Effector memory CD8-positive, alpha-beta T cell (primary cell): ENCODE results near the gene CIDEC.
A peak's percentile ranks its signal among the peaks of the same experiment; 100 is the strongest.
"Not testable (repeated sequence)": the region's sequence is repeated elsewhere in the genome, so short reads cannot be mapped to it uniquely, and the experiment has no call there.

Experiments
- ATAC-seq: fragments of 150-1000 bp; cut with Tn5 transposase; replicated peaks from 2 replicates; pipeline ENCODE4 v1.10.0; 2021; ENCODE audit warnings: mild to moderate bottlenecking, moderate library complexity
- DNase-seq, 3 experiments: peaks; one replicate each; pipeline ENCODE4 v3.0.0; 2021
- H3K27ac Mint-ChIP-seq, 2 donors: one replicate each; pipeline ENCODE4 v1.8.0; 2022; ENCODE audit warnings: mild to moderate bottlenecking in 2 of 2, mixed read lengths in 2 of 2, moderate library complexity in 2 of 2
- H3K27me3 Mint-ChIP-seq, 2 donors: one replicate each; pipeline ENCODE4 v1.8.0; 2022; ENCODE audit warnings: mixed read lengths in 2 of 2
- H3K36me3 Mint-ChIP-seq: one replicate; pipeline ENCODE4 v1.8.0; 2022; ENCODE audit warnings: mild to moderate bottlenecking, moderate library complexity, mixed read lengths; ENCODE audit not compliant: insufficient read depth
- H3K4me1 Mint-ChIP-seq, 2 donors: one replicate each; pipeline ENCODE4 v1.8.0; 2022; ENCODE audit warnings: low read depth in 2 of 2, mixed read lengths in 2 of 2
- H3K4me3 Mint-ChIP-seq, 2 donors: one replicate each; pipeline ENCODE4 v1.8.0; 2022; ENCODE audit warnings: mild to moderate bottlenecking in 2 of 2, mixed read lengths in 2 of 2, moderate library complexity in 2 of 2
- H3K9me3 Mint-ChIP-seq, 2 donors: one replicate each; pipeline ENCODE4 v1.8.0; 2022; ENCODE audit warnings: mixed read lengths in 2 of 2

The CIDEC gene

DNA sequence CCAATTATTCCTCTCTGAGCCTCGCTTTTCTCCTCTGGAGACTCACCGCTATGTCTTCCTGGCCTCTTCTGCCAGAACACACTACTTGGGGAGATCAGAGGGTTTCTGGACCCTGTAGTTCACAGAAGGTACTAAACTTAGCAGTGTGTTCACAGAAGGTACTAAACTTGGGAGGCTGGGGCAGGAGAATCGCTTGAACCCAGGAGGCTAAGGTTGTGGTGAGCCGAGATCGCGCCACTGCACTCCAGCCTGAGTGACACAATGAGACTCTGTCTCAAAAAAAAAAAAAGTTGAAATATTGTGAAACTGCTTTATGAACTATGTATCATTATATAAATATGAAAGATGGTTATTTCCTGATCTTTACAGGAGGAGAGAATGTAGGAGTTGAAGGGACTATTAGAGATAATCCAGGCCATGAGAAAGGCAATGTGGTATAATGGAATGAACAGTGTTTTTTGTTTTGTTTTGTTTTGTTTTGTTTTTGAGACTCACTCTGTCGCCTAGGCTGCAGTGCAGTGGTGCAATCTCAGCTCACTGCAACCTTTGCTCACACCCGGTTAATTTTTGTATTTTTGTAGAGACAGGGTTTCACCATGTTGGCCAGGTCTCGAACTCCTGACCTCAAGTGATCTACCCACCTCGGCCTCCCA lies 16.8 kb upstream of the CIDEC start:
- H3K4me3 Mint-ChIP-seq, ATAC-seq, DNase-seq, H3K36me3 Mint-ChIP-seq, H3K27me3 Mint-ChIP-seq, H3K9me3 Mint-ChIP-seq: not testable (repeated sequence)
- Mint-ChIP-seq H3K27ac (peak overlapping the region; percentile 5 to 57), H3K4me1 (peaks cover 32 to 39% of the 10 kb centered on the region in 2 donors)

DNA sequence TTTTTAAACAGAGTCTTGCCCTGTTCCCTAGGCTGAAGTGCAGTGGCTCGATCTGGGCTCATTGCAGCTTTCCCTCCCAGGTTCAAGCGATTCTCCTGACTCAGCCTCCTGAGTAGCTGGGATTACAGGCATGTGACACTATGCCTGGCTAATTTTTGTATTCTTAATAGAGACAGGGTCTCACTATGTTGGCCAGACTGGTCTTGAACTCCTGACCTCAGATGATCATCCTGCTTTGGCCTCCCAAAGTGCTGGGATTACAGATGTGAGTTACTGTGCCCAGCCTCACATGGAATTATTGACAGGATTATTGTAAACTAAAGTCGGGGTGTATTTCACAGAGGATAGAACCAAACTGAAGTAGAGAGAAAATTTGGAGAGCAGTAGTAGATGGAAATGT lies 15.7 kb upstream of the CIDEC start:
- H3K27ac Mint-ChIP-seq, H3K9me3 Mint-ChIP-seq, ATAC-seq, DNase-seq, H3K4me3 Mint-ChIP-seq, H3K27me3 Mint-ChIP-seq: not testable (repeated sequence)
- Mint-ChIP-seq H3K36me3 (peaks cover 16% of the 10 kb centered on the region), H3K4me1 (peaks cover 33 to 42% of the 10 kb centered on the region in 2 donors)

DNA sequence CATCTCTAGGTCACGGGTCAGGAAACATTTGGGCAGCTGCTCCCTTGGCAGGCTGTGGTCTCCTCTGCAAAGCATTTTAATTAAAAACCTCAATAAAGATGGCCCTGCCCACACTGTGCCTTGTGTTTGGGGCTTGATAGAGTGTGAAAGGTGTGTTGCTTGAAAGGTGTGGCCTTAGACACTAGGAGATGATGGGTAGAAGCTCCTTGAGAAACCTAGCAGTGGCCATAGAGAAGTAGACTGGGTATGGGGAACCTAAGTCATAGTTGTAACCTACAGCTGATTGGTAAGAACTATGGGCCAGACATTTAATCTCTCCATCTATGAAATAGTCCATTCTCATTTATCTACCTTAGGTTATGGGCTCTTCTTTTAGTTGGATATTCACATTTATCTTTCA lies 13.7 kb upstream of the CIDEC start:
- Mint-ChIP-seq H3K27me3 (no peaks in the 10 kb centered on the region), H3K9me3 (no peaks in the 10 kb centered on the region), H3K27ac (peak overlapping the region in 1 of 2 donors; percentile 66), H3K36me3 (peaks cover 28% of the 10 kb centered on the region), H3K4me1 (peaks cover 33 to 42% of the 10 kb centered on the region in 2 donors), H3K4me3 (no peak overlapping the region)
- DNase-seq (no peak), ATAC-seq (no peak)

DNA sequence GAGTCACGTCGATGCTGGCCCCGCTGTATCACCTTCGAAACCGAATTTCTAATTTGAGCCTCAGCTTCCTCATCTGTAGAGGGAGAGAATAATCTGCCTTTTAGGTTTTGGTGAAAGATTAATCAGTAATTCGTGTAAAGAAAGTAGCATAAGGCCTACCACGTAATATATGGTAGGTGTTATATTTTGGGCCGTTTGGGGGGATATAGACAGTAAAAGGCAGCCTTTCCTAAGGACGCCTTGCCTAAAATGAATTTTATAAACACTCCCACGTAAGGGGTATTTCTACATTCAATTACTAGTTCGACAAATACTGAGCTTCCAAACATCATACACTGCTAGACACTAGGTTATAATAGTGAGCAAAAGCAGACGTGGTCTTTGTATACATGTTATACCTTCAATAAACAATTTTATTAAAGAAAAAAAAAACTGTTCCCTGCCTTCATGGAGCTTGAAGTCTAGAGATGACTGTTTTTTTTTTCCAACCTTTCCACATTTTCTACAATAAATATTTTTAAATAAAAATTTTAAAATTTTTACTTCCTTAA lies 11.1 kb upstream of the CIDEC start:
- peaks cover 28 to 33% of the 10 kb centered on the region in 2 donors for H3K4me1 Mint-ChIP-seq
- H3K27ac Mint-ChIP-seq, result peak overlapping the region; percentile 99
- ATAC-seq (no peak), DNase-seq (no peak)
- no peaks in the 10 kb centered on the region for H3K27me3 Mint-ChIP-seq
- peaks cover 28% of the 10 kb centered on the region for H3K36me3 Mint-ChIP-seq
- H3K9me3 Mint-ChIP-seq, result no peaks in the 10 kb centered on the region
- H3K4me3 Mint-ChIP-seq, result peak overlapping the region; percentile 97 to 99

DNA sequence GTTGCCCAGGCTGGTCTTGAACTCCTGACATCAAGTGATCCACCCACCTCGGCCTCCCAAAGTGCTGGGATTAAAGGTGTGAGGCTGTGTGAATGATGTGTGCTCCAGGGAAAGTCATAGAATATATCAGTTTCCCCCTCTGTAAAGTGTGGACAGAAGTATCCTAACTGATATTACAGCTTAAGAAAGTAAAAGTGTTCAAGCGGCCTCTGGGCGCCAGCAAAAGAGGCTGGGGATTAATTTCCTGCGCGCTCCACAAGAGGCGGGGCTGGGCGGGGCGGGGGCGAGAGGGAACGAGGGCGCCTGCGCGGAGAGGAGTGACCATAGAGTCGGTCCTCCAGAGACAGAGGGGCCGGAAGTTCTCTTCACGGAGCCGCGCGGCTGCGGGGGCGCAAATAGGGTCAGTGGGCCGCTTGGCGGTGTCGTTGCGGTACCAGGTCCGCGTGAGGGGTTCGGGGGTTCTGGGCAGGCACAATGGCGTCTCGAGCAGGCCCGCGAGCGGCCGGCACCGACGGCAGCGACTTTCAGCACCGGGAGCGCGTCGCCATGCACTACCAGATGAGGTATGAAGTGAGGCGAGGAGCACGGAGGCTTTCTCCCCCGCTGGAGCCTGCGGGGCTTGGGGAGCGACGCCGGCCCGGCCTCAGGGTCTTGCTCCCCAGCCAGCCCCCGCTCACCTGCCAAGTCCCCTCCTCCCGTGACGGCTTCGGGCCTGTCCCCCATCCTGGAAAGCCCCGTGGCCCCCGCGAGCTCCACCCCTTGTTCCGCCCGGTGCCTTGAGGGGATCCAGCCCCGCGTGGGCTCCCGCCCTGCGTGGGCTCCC lies 10.4 kb upstream of the CIDEC start, which contains the start of gene JAGN1:
JAGN1 (plus strand) TSS at position 362 of the 823 bp plus-strand sequence; CDS start at position 475, 113 bp downstream.
- peaks cover 28% of the 10 kb centered on the region for H3K36me3 Mint-ChIP-seq
- no peaks in the 10 kb centered on the region for H3K9me3 Mint-ChIP-seq
- peak within 1 kb of the TSS; percentile 97 to 99 for H3K4me3 Mint-ChIP-seq
- H3K4me1 Mint-ChIP-seq, result peaks cover 24 to 33% of the 10 kb centered on the region in 2 donors
- peak; percentile 92 for ATAC-seq
- DNase-seq, result peak; percentile 87 to 89 (median 88)
- H3K27ac Mint-ChIP-seq, result peak within 1 kb of the TSS; percentile 99
- H3K27me3 Mint-ChIP-seq, result no peaks in the 10 kb centered on the region

DNA sequence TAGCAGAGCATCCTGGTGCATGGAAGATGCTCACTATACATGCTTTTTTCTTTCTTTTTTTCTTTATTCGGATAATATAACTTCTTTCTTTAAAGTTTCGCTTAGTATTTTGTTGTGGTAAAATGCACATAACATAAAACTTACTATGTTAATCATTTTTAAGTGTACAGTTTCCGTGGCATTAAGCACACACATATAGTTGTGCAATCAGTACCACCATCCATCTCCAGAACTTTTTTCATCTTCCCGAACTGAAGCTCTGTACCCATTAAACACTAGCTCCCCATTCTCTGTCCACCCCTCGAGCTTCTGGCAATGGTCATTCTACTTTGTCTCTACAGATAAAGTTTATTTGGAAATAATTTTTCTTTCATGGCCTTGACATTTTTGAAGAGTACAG lies 9.4 kb upstream of the CIDEC start:
- Mint-ChIP-seq H3K36me3 (peaks cover 24% of the 10 kb centered on the region), H3K4me3 (peak overlapping the region in 1 of 2 donors; percentile 99), H3K27ac (peak overlapping the region; percentile 99), H3K9me3 (no peaks in the 10 kb centered on the region), H3K4me1 (peaks cover 19 to 27% of the 10 kb centered on the region in 2 donors), H3K27me3 (peaks cover 3% of the 10 kb centered on the region in 2 donors)
- DNase-seq (no peak), ATAC-seq (no peak)

DNA sequence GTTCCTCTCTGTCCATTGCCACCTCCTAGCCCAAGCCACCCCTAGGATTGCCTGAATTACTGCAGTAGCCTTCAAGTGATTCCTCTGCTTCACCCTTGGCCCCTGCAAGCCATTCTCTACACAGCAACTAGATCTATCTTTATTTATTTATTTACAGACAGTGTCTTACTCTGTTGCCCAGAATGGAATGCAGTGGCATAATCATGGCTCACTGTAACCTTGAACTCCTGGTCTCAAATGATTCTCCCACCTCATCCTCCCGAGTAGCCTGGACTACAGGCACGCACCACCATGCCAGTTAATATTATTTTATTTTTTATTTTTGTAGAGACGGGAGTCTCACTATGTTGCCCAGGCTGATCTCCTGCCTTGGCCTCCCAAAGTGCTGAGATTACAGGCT lies 8.5 kb upstream of the CIDEC start:
- H3K27ac Mint-ChIP-seq, result peak overlapping the region; percentile 99
- H3K4me3 Mint-ChIP-seq, result no peak overlapping the region
- H3K27me3 Mint-ChIP-seq, result peaks cover 7 to 9% of the 10 kb centered on the region in 2 donors
- H3K36me3 Mint-ChIP-seq, result peaks cover 24% of the 10 kb centered on the region
- H3K9me3 Mint-ChIP-seq, result no peaks in the 10 kb centered on the region
- H3K4me1 Mint-ChIP-seq, result peaks cover 16 to 20% of the 10 kb centered on the region in 2 donors
- no peak for ATAC-seq
- DNase-seq, result no peak

DNA sequence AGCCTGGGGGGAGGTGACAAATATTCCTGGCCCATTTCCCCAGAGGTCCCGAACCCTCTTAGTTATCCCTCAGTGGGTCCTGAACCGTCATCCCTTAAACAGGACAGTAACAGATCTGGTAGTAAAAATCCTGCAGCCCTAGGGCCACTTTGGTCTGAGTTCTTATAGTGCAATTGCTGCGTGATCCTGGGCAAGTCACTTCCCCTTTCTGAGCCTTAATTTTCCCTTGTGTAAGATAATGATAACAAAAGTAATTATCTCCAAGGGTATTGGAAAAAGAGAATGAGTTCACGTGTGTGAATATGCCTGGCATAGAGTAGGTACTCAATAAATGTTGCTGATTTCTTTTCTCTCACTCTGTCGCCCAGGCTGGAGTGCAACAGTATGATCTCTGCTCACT lies 7.4 kb upstream of the CIDEC start:
- H3K4me3 Mint-ChIP-seq, result no peak overlapping the region
- no peaks in the 10 kb centered on the region for H3K9me3 Mint-ChIP-seq
- H3K4me1 Mint-ChIP-seq, result peaks cover 9 to 12% of the 10 kb centered on the region in 2 donors
- no peak overlapping the region for H3K27ac Mint-ChIP-seq
- peaks cover 7 to 9% of the 10 kb centered on the region in 2 donors for H3K27me3 Mint-ChIP-seq
- H3K36me3 Mint-ChIP-seq, result peaks cover 22% of the 10 kb centered on the region
- DNase-seq (no peak), ATAC-seq (no peak)

DNA sequence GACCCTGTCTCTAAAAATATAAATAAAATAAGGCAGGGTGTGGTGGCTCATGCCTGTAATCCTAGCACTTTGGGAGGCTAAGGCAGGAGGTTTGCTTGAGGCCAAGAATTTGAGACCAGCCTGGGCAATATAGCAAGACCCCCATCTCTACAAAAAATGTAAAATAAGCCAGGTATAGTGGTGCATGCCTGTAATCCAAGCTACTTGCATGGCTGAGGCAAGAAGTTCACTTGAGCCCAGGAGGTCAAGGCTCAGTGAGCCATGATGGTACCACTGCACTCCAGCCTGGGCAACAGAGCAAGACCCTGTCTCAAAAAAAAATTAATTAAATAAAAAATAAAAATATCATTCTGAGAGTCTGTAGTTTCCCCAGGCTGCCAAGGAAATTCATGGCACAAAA lies 6.3 kb upstream of the CIDEC start:
- peaks cover 7 to 9% of the 10 kb centered on the region in 2 donors for H3K27me3 Mint-ChIP-seq
- H3K9me3 Mint-ChIP-seq, result no peaks in the 10 kb centered on the region
- peaks cover 22% of the 10 kb centered on the region for H3K36me3 Mint-ChIP-seq
- no peak for DNase-seq
- peaks cover 4% of the 10 kb centered on the region in 2 donors for H3K4me1 Mint-ChIP-seq
- no peak overlapping the region for H3K4me3 Mint-ChIP-seq
- H3K27ac Mint-ChIP-seq, result no peak overlapping the region
- no peak for ATAC-seq

DNA sequence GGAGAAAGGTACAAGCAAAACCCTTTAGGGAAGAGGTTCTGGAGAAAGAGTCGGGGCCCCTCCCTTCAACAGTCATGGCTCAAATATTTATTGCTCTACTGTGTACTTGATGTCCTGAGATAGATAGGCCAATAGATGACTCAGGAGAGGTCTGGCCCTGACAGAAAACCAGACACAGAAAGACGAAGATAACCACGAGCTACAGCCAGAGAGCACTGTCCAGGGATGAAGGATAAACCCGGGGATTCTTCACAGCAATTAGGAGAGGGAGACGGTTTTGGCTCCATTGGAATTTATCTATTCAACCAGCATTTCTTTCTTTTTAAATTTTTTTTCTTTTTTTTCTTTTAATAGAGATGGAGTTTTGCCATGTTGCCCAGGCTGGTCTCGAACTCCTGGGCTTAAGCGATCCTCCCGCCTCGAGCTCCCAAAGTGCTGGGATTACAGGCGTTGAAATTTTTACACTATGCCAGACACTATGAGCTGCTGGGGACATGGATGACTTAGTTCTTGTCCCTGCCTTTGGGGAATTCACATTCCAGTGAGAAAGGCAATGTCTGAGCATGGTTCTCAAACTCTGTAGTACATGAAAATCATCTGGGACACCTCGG lies 4.6 kb upstream of the CIDEC start:
- H3K4me1 Mint-ChIP-seq, result no peaks in the 10 kb centered on the region
- H3K4me3 Mint-ChIP-seq, result no peak overlapping the region
- DNase-seq, result no peak
- peaks cover 10% of the 10 kb centered on the region for H3K36me3 Mint-ChIP-seq
- H3K9me3 Mint-ChIP-seq, result no peaks in the 10 kb centered on the region
- no peak overlapping the region for H3K27ac Mint-ChIP-seq
- no peak for ATAC-seq
- H3K27me3 Mint-ChIP-seq, result peaks cover 7 to 14% of the 10 kb centered on the region in 2 donors

DNA sequence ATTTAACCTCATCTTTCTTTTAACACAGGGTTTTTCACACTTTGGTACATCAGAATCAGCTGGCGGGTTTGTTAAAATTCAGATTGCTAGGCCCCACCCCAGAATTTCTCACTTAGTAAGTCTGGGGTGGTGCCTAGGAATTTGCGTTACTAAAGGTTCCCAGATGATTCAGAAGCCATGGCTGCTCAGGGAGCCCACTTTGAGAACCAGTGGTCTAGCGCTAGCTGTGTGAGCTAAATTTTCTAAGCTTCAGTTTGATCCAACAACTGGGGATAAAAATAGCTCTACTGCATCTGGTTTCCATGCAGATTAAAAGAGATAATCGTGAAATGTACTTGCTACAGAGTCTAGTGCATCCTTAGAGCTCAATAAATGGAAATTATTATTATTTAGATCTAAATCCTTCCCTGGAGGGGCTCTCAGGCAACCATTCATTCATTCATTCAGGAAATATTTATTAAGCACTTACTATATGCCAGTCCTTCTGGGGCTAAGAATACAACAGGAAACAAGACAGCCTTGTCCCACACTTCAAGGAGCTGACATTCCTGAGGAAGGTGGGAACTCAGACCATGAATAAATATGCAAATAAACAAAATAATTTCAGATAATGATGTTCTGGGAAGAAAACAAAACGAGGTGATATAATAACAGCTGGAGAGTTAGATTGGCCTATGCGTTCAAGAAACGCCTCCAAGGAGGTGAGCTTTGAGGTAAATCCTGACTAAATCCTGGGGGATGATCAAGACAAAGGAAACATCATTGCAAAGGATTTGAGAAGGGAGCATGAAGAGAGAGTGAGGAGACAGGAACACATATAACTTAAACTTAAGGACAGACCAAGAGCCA lies 3.9 kb upstream of the CIDEC start:
- no peak for ATAC-seq
- Mint-ChIP-seq H3K27me3 (peaks cover 7 to 17% of the 10 kb centered on the region in 2 donors), H3K4me3 (no peak overlapping the region), H3K4me1 (no peaks in the 10 kb centered on the region), H3K9me3 (no peaks in the 10 kb centered on the region), H3K27ac (no peak overlapping the region), H3K36me3 (peaks cover 5% of the 10 kb centered on the region)
- no peak for DNase-seq

DNA sequence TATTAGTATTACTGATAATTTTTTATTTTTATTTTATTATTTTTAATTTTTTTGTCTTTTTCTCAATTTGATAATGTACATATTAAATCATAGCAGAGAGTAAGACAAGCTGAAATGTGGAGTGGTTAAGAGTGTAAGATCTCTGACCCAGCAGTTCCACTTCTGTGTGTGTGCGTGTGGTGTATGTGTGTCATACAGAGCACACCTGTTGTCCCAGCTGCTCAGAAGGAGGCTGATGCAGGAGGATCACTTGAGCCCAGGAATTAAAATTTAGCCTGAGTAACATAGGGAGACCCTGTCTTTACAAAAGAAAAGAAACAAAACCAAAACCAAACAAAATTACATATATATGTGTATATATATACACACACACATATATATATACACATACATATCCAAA lies 1.4 kb upstream of the CIDEC start:
- no peaks in the 10 kb centered on the region for H3K9me3 Mint-ChIP-seq
- H3K27me3 Mint-ChIP-seq, result peaks cover 7 to 23% of the 10 kb centered on the region in 2 donors
- ATAC-seq (no peak), DNase-seq (no peak)
- H3K4me1 Mint-ChIP-seq, result no peaks in the 10 kb centered on the region
- peaks cover 4% of the 10 kb centered on the region for H3K36me3 Mint-ChIP-seq
- no peak overlapping the region for H3K4me3 Mint-ChIP-seq
- H3K27ac Mint-ChIP-seq, result no peak overlapping the region

DNA sequence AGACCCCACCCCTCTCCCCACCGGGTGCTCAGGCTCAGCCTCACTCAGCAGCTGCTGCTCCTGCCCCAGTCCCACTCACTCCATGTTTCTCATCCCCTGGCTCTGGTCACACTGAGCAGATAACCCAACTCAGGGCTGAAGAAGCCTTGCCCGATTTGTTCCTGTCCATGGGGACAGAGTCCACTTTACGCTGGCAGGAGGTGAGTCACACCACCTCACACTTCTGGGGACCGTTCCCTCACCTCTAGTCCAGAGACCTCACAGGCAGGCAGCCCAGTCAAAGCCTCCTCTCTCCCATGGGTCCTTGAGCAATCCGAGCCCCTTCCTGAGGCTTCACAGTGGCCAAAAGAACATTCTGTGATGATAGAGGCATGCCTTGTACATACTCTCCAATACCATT lies 1.4 kb downstream of the CIDEC start:
- no peak overlapping the region for H3K27ac Mint-ChIP-seq
- H3K9me3 Mint-ChIP-seq, result no peaks in the 10 kb centered on the region
- DNase-seq, result no peak
- ATAC-seq, result no peak
- peaks cover 0 to 23% of the 10 kb centered on the region in 2 donors for H3K27me3 Mint-ChIP-seq
- peaks cover 4% of the 10 kb centered on the region for H3K36me3 Mint-ChIP-seq
- H3K4me1 Mint-ChIP-seq, result no peaks in the 10 kb centered on the region
- H3K4me3 Mint-ChIP-seq, result no peak overlapping the region
